Fibroblast of lung (primary cell): Measurements from ENCODE around the gene ARRB2.

Experiments used
- EZH2 ChIP-seq: IDR thresholded peaks from 2 replicates; pipeline ENCODE4 v1.5.1; 2012; ENCODE audit warnings: low read length, control low read depth, mild to moderate bottlenecking; ENCODE audit errors: missing control alignments
- TF ChIP-seq, protein P1 (sequence below), 2 donors: IDR thresholded peaks in 1 of 2; conservative IDR thresholded peaks in 1 of 2; 1 replicate in 1 of 2; 2 replicates in 1 of 2; pipeline ENCODE4 v1.5.1; 2011 to 2012; ENCODE audit warnings: low read length in 2 of 2, control low read depth in 1 of 2, inconsistent platforms in 1 of 2, low read depth in 1 of 2, mild to moderate bottlenecking in 1 of 2

DNA sequence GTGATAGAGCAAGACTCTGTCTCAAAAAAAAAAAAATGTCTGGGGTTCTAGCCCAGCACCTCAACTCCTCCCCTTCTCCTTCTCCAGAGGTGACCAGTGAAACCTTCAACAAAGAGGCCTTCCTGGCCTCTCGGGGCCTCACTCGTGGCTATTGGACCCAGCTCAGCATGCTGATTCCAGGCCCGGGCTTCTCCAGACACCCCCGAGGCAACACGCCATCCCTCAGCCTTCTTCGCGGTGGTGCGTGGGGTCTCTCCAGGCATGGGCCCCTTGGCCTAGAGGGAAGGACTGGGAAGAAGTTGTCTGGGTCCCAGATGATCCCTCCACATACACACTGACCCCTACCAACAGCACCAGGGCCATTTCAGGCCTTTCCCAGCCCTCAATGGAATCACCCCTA lies 32.8 kb downstream of the ARRB2 start:
- TF ChIP-seq, protein P1, sequence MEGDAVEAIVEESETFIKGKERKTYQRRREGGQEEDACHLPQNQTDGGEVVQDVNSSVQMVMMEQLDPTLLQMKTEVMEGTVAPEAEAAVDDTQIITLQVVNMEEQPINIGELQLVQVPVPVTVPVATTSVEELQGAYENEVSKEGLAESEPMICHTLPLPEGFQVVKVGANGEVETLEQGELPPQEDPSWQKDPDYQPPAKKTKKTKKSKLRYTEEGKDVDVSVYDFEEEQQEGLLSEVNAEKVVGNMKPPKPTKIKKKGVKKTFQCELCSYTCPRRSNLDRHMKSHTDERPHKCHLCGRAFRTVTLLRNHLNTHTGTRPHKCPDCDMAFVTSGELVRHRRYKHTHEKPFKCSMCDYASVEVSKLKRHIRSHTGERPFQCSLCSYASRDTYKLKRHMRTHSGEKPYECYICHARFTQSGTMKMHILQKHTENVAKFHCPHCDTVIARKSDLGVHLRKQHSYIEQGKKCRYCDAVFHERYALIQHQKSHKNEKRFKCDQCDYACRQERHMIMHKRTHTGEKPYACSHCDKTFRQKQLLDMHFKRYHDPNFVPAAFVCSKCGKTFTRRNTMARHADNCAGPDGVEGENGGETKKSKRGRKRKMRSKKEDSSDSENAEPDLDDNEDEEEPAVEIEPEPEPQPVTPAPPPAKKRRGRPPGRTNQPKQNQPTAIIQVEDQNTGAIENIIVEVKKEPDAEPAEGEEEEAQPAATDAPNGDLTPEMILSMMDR (conservative IDR thresholded peaks at IDR 0.05 in 1 of 2, IDR thresholded peaks at IDR 0.05 in 1 of 2; ENCODE audit: low read depth in 1 of 2, low read length in 2 of 2) = no peak
- no peak for TF ChIP-seq EZH2
